K562 (cell line): ENCODE results near the gene SUMO3. TPM values are rescaled to one million over a fixed set of nuclear protein-coding genes. Genes with fewer than 3 reads are reported as not detected.

Experiments
- ATAC-seq: fragments of 200-7000 bp; cut with Tn5 transposase; 3 replicates; pipeline ENCODE4 v1.9.1; 2020; ENCODE audit warnings: moderate library complexity
- BruUV-seq: library from RNA; stranded (reverse); fragments of 400-500 nt; replicated peaks from 2 replicates; lab custom pipeline; 2021; lab: Mats Ljungman, UMichigan
- CTCF ChIA-PET: fragments of 300-600 bp; formaldehyde crosslinking; extraction: SDS; loops from one replicate; lab custom pipeline; 2021; ENCODE audit warnings: low intra/inter-chr PET ratio; lab: Yijun Ruan, JAX
- POLR2A ChIA-PET: fragments of 300-600, 350-650 bp; sonication (Branson Sonifier 250); formaldehyde crosslinking; extraction: SDS; loops from one replicate; lab custom pipeline; 2021; ENCODE audit warnings: antibody characterized with exemption, inconsistent platforms; lab: Yijun Ruan, JAX
- DNase-seq, 4 experiments: peaks; one replicate each; pipeline versions ENCODE4 v3.0.0 to v3.0.0-alpha.2; 2011 to 2018; ENCODE audit warnings: low spot score in 3 of 4, mixed read lengths in 3 of 4; ENCODE audit errors: extremely low read depth in 1 of 4
- FAIRE-seq: peaks from 2 replicates; lab custom pipeline; 2011; peaks lifted over from hg19 to GRCh38; lab: Jason Lieb, UNC
- H2AFZ ChIP-seq: 2 replicates; pipeline ENCODE4 v1.6.0; 2011; ENCODE audit warnings: low read depth, low read length, control low read depth, inconsistent platforms
- H3K27ac ChIP-seq: fragments of 200-600 bp; 3 replicates; pipeline ENCODE4 v1.8.0; 2011; ENCODE audit warnings: low read depth, mild to moderate bottlenecking, control low read depth, inconsistent platforms, low read length, moderate library complexity, mixed read lengths; ENCODE audit errors: extremely low read depth
- H3K27me3 ChIP-seq, 2 experiments: fragments of 300-600 bp in 1 of 2; 2 replicates in 1 of 2; 3 replicates in 1 of 2; pipeline versions ENCODE4 v1.6.0 to v1.8.0; 2011; ENCODE audit warnings: inconsistent platforms in 2 of 2, low read length in 2 of 2, mild to moderate bottlenecking in 1 of 2, mixed read lengths in 1 of 2, moderate library complexity in 1 of 2; ENCODE audit not compliant: control insufficient read depth in 2 of 2, insufficient read depth in 2 of 2
- H3K36me3 ChIP-seq: fragments of 300-600 bp; 3 replicates; pipeline ENCODE4 v1.8.0; 2011; ENCODE audit warnings: mild to moderate bottlenecking, low read length, inconsistent platforms; ENCODE audit not compliant: control insufficient read depth, insufficient read depth
- H3K4me1 ChIP-seq, 2 experiments: fragments of 200-600 bp in 1 of 2; replicated peaks in 1 of 2; 2 replicates in 1 of 2; 3 replicates in 1 of 2; pipeline versions ENCODE4 v1.5.1 to v1.8.0; 2011; ENCODE audit warnings: inconsistent platforms in 2 of 2, low read length in 2 of 2, mild to moderate bottlenecking in 1 of 2, mixed read lengths in 1 of 2, moderate library complexity in 1 of 2; ENCODE audit not compliant: control insufficient read depth in 2 of 2, insufficient read depth in 2 of 2
- H3K4me2 ChIP-seq: 2 replicates; pipeline ENCODE4 v1.6.1; 2011; ENCODE audit warnings: low read length, control low read depth, inconsistent platforms, mixed read lengths; ENCODE audit not compliant: insufficient read depth
- H3K4me3 ChIP-seq: fragments of 200-600 bp; sonication (generic), shearing (Covaris generic); 2 replicates; pipeline ENCODE4 v1.5.1; 2016; ENCODE audit warnings: control low read depth, inconsistent platforms
- H3K79me2 ChIP-seq: fragments of 200-600 bp; 3 replicates; pipeline ENCODE4 v1.8.0; 2011; ENCODE audit warnings: low read length, inconsistent platforms; ENCODE audit not compliant: control insufficient read depth, insufficient read depth
- H3K9ac ChIP-seq, 2 experiments: 2 replicates each; pipeline versions ENCODE4 v1.6.0 to v1.6.1; 2011; ENCODE audit warnings: low read depth in 2 of 2, low read length in 2 of 2, control low read depth in 1 of 2, inconsistent platforms in 1 of 2, mild to moderate bottlenecking in 1 of 2, mixed read lengths in 1 of 2; ENCODE audit not compliant: insufficient read depth in 1 of 2
- H3K9me1 ChIP-seq: one replicate; pipeline ENCODE4 v1.6.0; 2011; ENCODE audit warnings: inconsistent platforms, mild to moderate bottlenecking, low read length, moderate library complexity; ENCODE audit not compliant: control insufficient read depth, insufficient read depth
- H3K9me3 ChIP-seq: replicated peaks from 2 replicates; pipeline ENCODE4 v1.5.1; 2011; ENCODE audit warnings: low read depth, low read length, inconsistent platforms; ENCODE audit not compliant: control insufficient read depth, insufficient read depth
- H4K20me1 ChIP-seq: replicated peaks from 2 replicates; pipeline ENCODE4 v1.6.1; 2011; ENCODE audit warnings: low read length, inconsistent platforms, mixed read lengths; ENCODE audit not compliant: control insufficient read depth, insufficient read depth
- BCL6 ChIP-seq: fragments of 250-450 bp; sonication (Bioruptor Pico); IDR thresholded peaks from 2 replicates; pipeline ENCODE4 v1.4.0; 2020
- ETS2 ChIP-seq: IDR thresholded peaks from 2 replicates; pipeline ENCODE4 v1.6.1; 2016; ENCODE audit warnings: borderline replicate concordance, missing genetic modification characterization, mild to moderate bottlenecking, moderate library complexity, missing compliant biosample characterization; ENCODE audit not compliant: poor library complexity, severe bottlenecking
- HLTF ChIP-seq: fragments of 450-650 bp; IDR thresholded peaks from 2 replicates; pipeline ENCODE4 v1.6.1; 2016
- KLF1 ChIP-seq: fragments of 450-650 bp; IDR thresholded peaks from 2 replicates; pipeline ENCODE4 v1.6.1; 2016; ENCODE audit warnings: missing genetic modification characterization, missing compliant biosample characterization
- RCOR1 ChIP-seq, 2 experiments: IDR thresholded peaks; 2 replicates each; pipeline ENCODE4 v1.6.1; 2012; ENCODE audit warnings: low read depth in 2 of 2, low read length in 2 of 2, borderline replicate concordance in 1 of 2, improper control_type of control experiment in 1 of 2
- THRAP3 ChIP-seq: fragments of 450-650 bp; IDR thresholded peaks from 2 replicates; pipeline ENCODE4 v1.6.1; 2016; ENCODE audit warnings: mild to moderate bottlenecking, inconsistent platforms, borderline replicate concordance
- ZBTB1 ChIP-seq: sonication (generic); formaldehyde crosslinking; IDR thresholded peaks from 2 replicates; pipeline ENCODE4 v1.8.1; 2023; ENCODE audit warnings: missing genetic modification reagents, low read depth, mild to moderate bottlenecking, borderline replicate concordance
- WGBS: fragments of 100-300 bp; shearing (Covaris generic); methylation state at CpG from one replicate; pipeline ENCODE4 v1.1.6; 2016; ENCODE audit warnings: low coverage, mixed read lengths; ENCODE audit not compliant: insufficient coverage; ENCODE audit errors: missing lambda C conversion rate; 5-methylcytosine and 5-hydroxymethylcytosine counted together
- in situ Hi-C: fragments of 300-500 bp; cut with MboI; formaldehyde crosslinking; loops from 4 replicates; pipeline ENCODE4 v1.15.0; 2018; ENCODE audit warnings: inconsistent platforms, mixed read lengths
- intact Hi-C: fragments of 100-400 bp; cut with micrococcal nuclease; formaldehyde crosslinking; loops from 2 replicates; pipeline ENCODE4 v1.14.2; 2022
- polyA plus RNA-seq, 8 experiments: library from polyadenylated mRNA; depleted of rRNA in 4 of 8; stranded (reverse) in 5 of 8; unstranded in 3 of 8; fragments of >200 nt; fragmentation: Nextera tagmentation in 2 of 8; fragmentation: Illumina TruSeq in 1 of 8; extraction: Ambion mirVana in 2 of 8; extraction: Trizol in 1 of 8; gene quantifications; 2 replicates each; pipeline versions ENCODE4 v1.2.1 to v1.2.3, GENCODE V29; 2011 to 2014; ENCODE audit warnings: inconsistent platforms in 1 of 8, missing spikeins in 1 of 8
- total RNA-seq, 7 experiments: library from RNA; depleted of rRNA in 6 of 7; stranded (reverse); fragments of >200 nt in 6 of 7; fragmentation: Illumina TruSeq in 2 of 7; extraction: Trizol in 2 of 7; gene quantifications; 2 replicates each; pipeline versions ENCODE4 v1.2.1 to v1.2.3, GENCODE V29; 2011 to 2021; ENCODE audit warnings: low replicate concordance in 1 of 7
- TF ChIP-seq, protein P1 (sequence below), 2 experiments: fragments of 450-650 bp; formaldehyde crosslinking in 1 of 2; IDR thresholded peaks; 2 replicates each; pipeline versions ENCODE4 v1.4.0 to v1.6.1; 2014 to 2020; ENCODE audit warnings: mild to moderate bottlenecking in 2 of 2, borderline replicate concordance in 1 of 2, low read depth in 1 of 2
- TF ChIP-seq, protein P2 (sequence below): fragments of 250-450 bp; sonication (Bioruptor Pico); IDR thresholded peaks from 2 replicates; pipeline ENCODE4 v1.5.1; 2021; ENCODE audit warnings: mild to moderate bottlenecking
- TF ChIP-seq, protein P3 (sequence below): sonication (generic); formaldehyde crosslinking; IDR thresholded peaks from 2 replicates; pipeline ENCODE4 v1.9.0; 2022; ENCODE audit warnings: mild to moderate bottlenecking, missing genetic modification reagents
- TF ChIP-seq, protein P4 (sequence below): fragments of 450-650 bp; IDR thresholded peaks from 2 replicates; pipeline ENCODE4 v1.6.1; 2016; ENCODE audit warnings: low read depth, mild to moderate bottlenecking, moderate library complexity

SUMO3 gene
- total and polyA plus RNA-seq, 9 of the 15 experiments (the other 6 are each of a cell fraction or from before 2014, with no cell fraction given), result 13.9 to 143 (median 113) TPM

DNA sequence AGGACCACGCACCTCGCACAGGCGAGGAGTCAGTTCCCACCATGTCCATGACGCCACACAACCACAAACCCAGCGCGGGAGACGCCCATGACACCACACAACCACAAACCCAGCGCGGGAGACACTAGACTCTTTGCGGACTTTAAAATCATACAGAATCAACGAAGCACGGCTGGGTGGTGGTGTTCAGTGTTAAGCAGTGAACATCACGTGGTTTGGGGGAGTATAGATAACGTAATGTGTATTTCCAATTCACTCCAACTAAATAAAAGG is 36.5 kb upstream of the SUMO3 start:
- H3K27me3 ChIP-seq, result no peaks in the 10 kb centered on the region
- POLR2A ChIA-PET, result interaction anchor here (0.6 to 1.7 kb wide), 15 partner anchors 9 to 53 kb away, joined by 3 to 9 read pairs (median 3); partner anchors contain the start of genes PTTG1IP, SUMO3 and UBE2G2
- H3K9ac ChIP-seq, result peak overlapping the region; percentile 52 to 76
- H3K4me1 ChIP-seq, result peaks cover 35 to 57% of the 10 kb centered on the region in 2 experiments
- CTCF ChIA-PET, result interaction anchor here (0.5 kb wide), 1 partner anchor 700 kb away, joined by 3 read pairs; no protein-coding TSS in a partner anchor
- FAIRE-seq, result no peak
- no peaks in the 10 kb centered on the region; the same call in 1 of the 2 replicates for H4K20me1 ChIP-seq
- no peak overlapping the region; the same call in 1 of the 2 replicates for H3K4me3 ChIP-seq
- peak; percentile 37 to 81 (median 43) for DNase-seq
- in situ Hi-C loops, result no loop called here
- H2AFZ ChIP-seq, result peak overlapping the region; percentile 60
- H3K79me2 ChIP-seq, result peaks cover 25% of the 10 kb centered on the region
- intact Hi-C loops, result loop anchor here (1.0 kb wide), 1 partner anchor 19 kb away; the partner anchor contains the start of gene PTTG1IP
- WGBS, result 3% methylated on average over 14 of the region's 14 CpGs
- ATAC-seq, result peak; percentile 62
- peak overlapping the region; percentile 86 for H3K4me2 ChIP-seq
- H3K36me3 ChIP-seq, result peaks cover 87% of the 10 kb centered on the region
- H3K9me1 ChIP-seq, result peaks cover 6% of the 10 kb centered on the region
- H3K27ac ChIP-seq, result peak overlapping the region; percentile 81
- no TSS peak for BruUV-seq
- H3K9me3 ChIP-seq, result no peaks in the 10 kb centered on the region
- no peak for TF ChIP-seq BCL6 (CRISPR knock-in tag)
- TF ChIP-seq, protein P1, sequence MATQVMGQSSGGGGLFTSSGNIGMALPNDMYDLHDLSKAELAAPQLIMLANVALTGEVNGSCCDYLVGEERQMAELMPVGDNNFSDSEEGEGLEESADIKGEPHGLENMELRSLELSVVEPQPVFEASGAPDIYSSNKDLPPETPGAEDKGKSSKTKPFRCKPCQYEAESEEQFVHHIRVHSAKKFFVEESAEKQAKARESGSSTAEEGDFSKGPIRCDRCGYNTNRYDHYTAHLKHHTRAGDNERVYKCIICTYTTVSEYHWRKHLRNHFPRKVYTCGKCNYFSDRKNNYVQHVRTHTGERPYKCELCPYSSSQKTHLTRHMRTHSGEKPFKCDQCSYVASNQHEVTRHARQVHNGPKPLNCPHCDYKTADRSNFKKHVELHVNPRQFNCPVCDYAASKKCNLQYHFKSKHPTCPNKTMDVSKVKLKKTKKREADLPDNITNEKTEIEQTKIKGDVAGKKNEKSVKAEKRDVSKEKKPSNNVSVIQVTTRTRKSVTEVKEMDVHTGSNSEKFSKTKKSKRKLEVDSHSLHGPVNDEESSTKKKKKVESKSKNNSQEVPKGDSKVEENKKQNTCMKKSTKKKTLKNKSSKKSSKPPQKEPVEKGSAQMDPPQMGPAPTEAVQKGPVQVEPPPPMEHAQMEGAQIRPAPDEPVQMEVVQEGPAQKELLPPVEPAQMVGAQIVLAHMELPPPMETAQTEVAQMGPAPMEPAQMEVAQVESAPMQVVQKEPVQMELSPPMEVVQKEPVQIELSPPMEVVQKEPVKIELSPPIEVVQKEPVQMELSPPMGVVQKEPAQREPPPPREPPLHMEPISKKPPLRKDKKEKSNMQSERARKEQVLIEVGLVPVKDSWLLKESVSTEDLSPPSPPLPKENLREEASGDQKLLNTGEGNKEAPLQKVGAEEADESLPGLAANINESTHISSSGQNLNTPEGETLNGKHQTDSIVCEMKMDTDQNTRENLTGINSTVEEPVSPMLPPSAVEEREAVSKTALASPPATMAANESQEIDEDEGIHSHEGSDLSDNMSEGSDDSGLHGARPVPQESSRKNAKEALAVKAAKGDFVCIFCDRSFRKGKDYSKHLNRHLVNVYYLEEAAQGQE (IDR thresholded peaks at IDR 0.05; ENCODE audit: borderline replicate concordance), result peak; percentile 11; the same call in 1 of the 2 replicates
- TF ChIP-seq, protein P1 (CRISPR knock-in tag; IDR thresholded peaks at IDR 0.05; ENCODE audit: low read depth), result no peak
- peak; percentile 18; the same call in 1 of the 2 replicates for TF ChIP-seq KLF1 (tag)
- 0 out of 4 replicates have a peak, but pooled peaks of 1 of the 2 experiments have one; percentile 7 for TF ChIP-seq RCOR1 (IDR thresholded peaks at IDR 0.05; ENCODE audit: borderline replicate concordance in 1 of 2, low read depth in 2 of 2, low read length in 2 of 2)
- TF ChIP-seq ZBTB1 (CRISPR knock-in tag), result peak; percentile 98
- no peak for TF ChIP-seq ETS2 (tag)
- no peak for TF ChIP-seq HLTF
- TF ChIP-seq, protein P2, sequence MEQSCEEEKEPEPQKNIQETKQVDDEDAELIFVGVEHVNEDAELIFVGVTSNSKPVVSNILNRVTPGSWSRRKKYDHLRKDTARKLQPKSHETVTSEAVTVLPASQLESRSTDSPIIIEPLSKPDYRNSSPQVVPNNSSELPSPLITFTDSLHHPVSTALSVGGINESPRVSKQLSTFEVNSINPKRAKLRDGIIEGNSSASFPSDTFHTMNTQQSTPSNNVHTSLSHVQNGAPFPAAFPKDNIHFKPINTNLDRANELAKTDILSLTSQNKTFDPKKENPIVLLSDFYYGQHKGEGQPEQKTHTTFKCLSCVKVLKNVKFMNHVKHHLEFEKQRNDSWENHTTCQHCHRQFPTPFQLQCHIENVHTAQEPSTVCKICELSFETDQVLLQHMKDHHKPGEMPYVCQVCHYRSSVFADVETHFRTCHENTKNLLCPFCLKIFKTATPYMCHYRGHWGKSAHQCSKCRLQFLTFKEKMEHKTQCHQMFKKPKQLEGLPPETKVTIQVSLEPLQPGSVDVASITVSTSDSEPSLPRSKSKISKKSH (CRISPR knock-in tag), result no peak
- TF ChIP-seq, protein P3, sequence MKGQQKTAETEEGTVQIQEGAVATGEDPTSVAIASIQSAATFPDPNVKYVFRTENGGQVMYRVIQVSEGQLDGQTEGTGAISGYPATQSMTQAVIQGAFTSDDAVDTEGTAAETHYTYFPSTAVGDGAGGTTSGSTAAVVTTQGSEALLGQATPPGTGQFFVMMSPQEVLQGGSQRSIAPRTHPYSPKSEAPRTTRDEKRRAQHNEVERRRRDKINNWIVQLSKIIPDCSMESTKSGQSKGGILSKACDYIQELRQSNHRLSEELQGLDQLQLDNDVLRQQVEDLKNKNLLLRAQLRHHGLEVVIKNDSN (CRISPR knock-in tag), result peak; percentile 81
- TF ChIP-seq THRAP3, result no peak
- TF ChIP-seq, protein P4, sequence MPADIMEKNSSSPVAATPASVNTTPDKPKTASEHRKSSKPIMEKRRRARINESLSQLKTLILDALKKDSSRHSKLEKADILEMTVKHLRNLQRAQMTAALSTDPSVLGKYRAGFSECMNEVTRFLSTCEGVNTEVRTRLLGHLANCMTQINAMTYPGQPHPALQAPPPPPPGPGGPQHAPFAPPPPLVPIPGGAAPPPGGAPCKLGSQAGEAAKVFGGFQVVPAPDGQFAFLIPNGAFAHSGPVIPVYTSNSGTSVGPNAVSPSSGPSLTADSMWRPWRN, result no peak
